HepG2 (cell line): Measurements from ENCODE around the gene MTHFD1. TPM values are rescaled to one million over a fixed set of nuclear protein-coding genes. Genes with fewer than 3 reads are reported as not detected.

Experiments
- ADNP ChIP-seq: sonication (generic); formaldehyde crosslinking; IDR thresholded peaks from 2 replicates; pipeline ENCODE4 v1.4.0; 2020; ENCODE audit warnings: missing genetic modification reagents
- ARNT2 ChIP-seq: sonication (generic); formaldehyde crosslinking; IDR thresholded peaks from 2 replicates; pipeline ENCODE4 v1.8.0; 2022; ENCODE audit warnings: mild to moderate bottlenecking, low read depth, missing genetic modification reagents, moderate library complexity
- ATAD3A ChIP-seq: sonication (generic); formaldehyde crosslinking; IDR thresholded peaks from 2 replicates; pipeline ENCODE4 v1.4.0; 2020; ENCODE audit warnings: missing genetic modification reagents
- ATF2 ChIP-seq: sonication (generic); formaldehyde crosslinking; IDR thresholded peaks from 2 replicates; pipeline ENCODE4 v1.4.0; 2020; ENCODE audit warnings: missing genetic modification reagents
- CTCF ChIP-seq: sonication (generic); formaldehyde crosslinking; IDR thresholded peaks from 2 replicates; pipeline ENCODE4 v1.5.0; 2020; ENCODE audit warnings: mild to moderate bottlenecking, missing genetic modification reagents, moderate library complexity
- FOXA3 ChIP-seq: IDR thresholded peaks from 2 replicates; pipeline ENCODE4 v1.6.1; 2016; ENCODE audit warnings: missing genetic modification reagents, missing compliant biosample characterization
- HDAC1 ChIP-seq: sonication (generic); formaldehyde crosslinking; IDR thresholded peaks from 2 replicates; pipeline ENCODE4 v1.5.1; 2020; ENCODE audit warnings: mild to moderate bottlenecking, missing genetic modification reagents
- HNRNPH1 ChIP-seq: fragments of 200-400 bp; formaldehyde crosslinking; optimal IDR thresholded peaks from 2 replicates; pipeline ENCODE3; 2017; ENCODE audit warnings: mild to moderate bottlenecking, low read depth, low read length
- KLF15 ChIP-seq: sonication (generic); formaldehyde crosslinking; IDR thresholded peaks from 2 replicates; pipeline ENCODE4 v1.8.1; 2023; ENCODE audit warnings: borderline replicate concordance, mild to moderate bottlenecking, inconsistent platforms, missing genetic modification reagents, mixed read lengths
- LCORL ChIP-seq, 2 experiments: fragments of 450-650 bp in 1 of 2; sonication (generic) in 1 of 2; formaldehyde crosslinking in 1 of 2; IDR thresholded peaks; 2 replicates each; pipeline versions ENCODE4 v1.5.0 to v1.6.1; 2017 to 2020; ENCODE audit warnings: antibody characterized with exemption in 1 of 2, missing genetic modification reagents in 1 of 2
- MIXL1 ChIP-seq: IDR thresholded peaks from 2 replicates; pipeline ENCODE4 v1.6.1; 2016
- NR2F1 ChIP-seq, 2 experiments: fragments of 450-650 bp in 1 of 2; formaldehyde crosslinking in 1 of 2; IDR thresholded peaks; 2 replicates each; pipeline versions ENCODE4 v1.5.0 to v1.6.1; 2016 to 2020; ENCODE audit warnings: mild to moderate bottlenecking in 1 of 2, missing compliant biosample characterization in 1 of 2, missing genetic modification reagents in 1 of 2, moderate library complexity in 1 of 2
- POLR2A ChIP-seq, 2 experiments: IDR thresholded peaks; 2 replicates each; pipeline ENCODE4 v1.6.1; 2011; ENCODE audit warnings: low read depth in 2 of 2, low read length in 2 of 2, mild to moderate bottlenecking in 1 of 2, moderate library complexity in 1 of 2; ENCODE audit not compliant: insufficient read depth in 1 of 2
- RAD21 ChIP-seq: fragments of 450-650 bp; formaldehyde crosslinking; IDR thresholded peaks from 2 replicates; pipeline ENCODE4 v1.5.0; 2020; ENCODE audit warnings: mild to moderate bottlenecking
- RBM39 ChIP-seq: fragments of 200-400 bp; formaldehyde crosslinking; IDR thresholded peaks from one replicate; pipeline ENCODE4 v1.6.1; 2018; ENCODE audit warnings: antibody characterized with exemption, mild to moderate bottlenecking, low read depth, low read length; ENCODE audit not compliant: poor library complexity, severe bottlenecking
- SAP130 ChIP-seq: IDR thresholded peaks from 2 replicates; pipeline ENCODE4 v1.6.1; 2016; ENCODE audit warnings: low read depth
- SP140L ChIP-seq: sonication (generic); formaldehyde crosslinking; IDR thresholded peaks from 2 replicates; pipeline ENCODE4 v1.4.0; 2020; ENCODE audit warnings: missing genetic modification reagents, borderline replicate concordance
- SRSF4 ChIP-seq: fragments of 200-400 bp; formaldehyde crosslinking; IDR thresholded peaks from one replicate; pipeline ENCODE4 v1.6.1; 2018; ENCODE audit warnings: mild to moderate bottlenecking, low read depth, low read length, moderate library complexity; ENCODE audit not compliant: poor library complexity, severe bottlenecking
- TRIM22 ChIP-seq: fragments of 450-650 bp; IDR thresholded peaks from 2 replicates; pipeline ENCODE4 v1.6.1; 2017
- ZBTB3 ChIP-seq: sonication (generic); formaldehyde crosslinking; IDR thresholded peaks from 2 replicates; pipeline ENCODE4 v1.4.0; 2020; ENCODE audit warnings: low read depth, mild to moderate bottlenecking, moderate library complexity, missing genetic modification reagents, borderline replicate concordance
- ZNF17 ChIP-seq: sonication (generic); formaldehyde crosslinking; IDR thresholded peaks from 2 replicates; pipeline ENCODE4 v1.5.0; 2020; ENCODE audit warnings: mild to moderate bottlenecking, missing genetic modification reagents
- ZNF225 ChIP-seq: sonication (generic); formaldehyde crosslinking; IDR thresholded peaks from 2 replicates; pipeline ENCODE4 v1.4.0; 2020; ENCODE audit warnings: mild to moderate bottlenecking, missing genetic modification reagents
- ZNF546 ChIP-seq: sonication (generic); formaldehyde crosslinking; conservative IDR thresholded peaks from 2 replicates; pipeline ENCODE4 v1.8.1; 2023; ENCODE audit warnings: mild to moderate bottlenecking, missing genetic modification reagents
- ZNF597 ChIP-seq: sonication (generic); formaldehyde crosslinking; IDR thresholded peaks from 2 replicates; pipeline ENCODE4 v1.5.0; 2020; ENCODE audit warnings: missing genetic modification reagents
- ZNF598 ChIP-seq: sonication (generic); formaldehyde crosslinking; IDR thresholded peaks from 2 replicates; pipeline ENCODE4 v1.5.1; 2020; ENCODE audit warnings: mild to moderate bottlenecking, missing genetic modification reagents, borderline replicate concordance
- polyA plus RNA-seq, 8 experiments: library from polyadenylated mRNA; depleted of rRNA in 3 of 8; stranded (reverse) in 7 of 8; unstranded in 1 of 8; fragments of >200 nt; fragmentation: Illumina TruSeq in 4 of 8; extraction: Trizol in 4 of 8; gene quantifications; 2 replicates each; pipeline versions ENCODE4 v1.2.1 to v1.2.3, GENCODE V29; 2011 to 2016; ENCODE audit warnings: low read depth in 4 of 8, missing spikeins in 1 of 8, mixed read lengths in 1 of 8; ENCODE audit not compliant: insufficient read depth in 1 of 8
- total RNA-seq, 5 experiments: library from RNA; depleted of rRNA; stranded (reverse); fragments of >200 nt; fragmentation: Illumina TruSeq; extraction: Trizol; gene quantifications; 2 replicates each; pipeline ENCODE4 v1.2.3, GENCODE V29; 2016; ENCODE audit warnings: low read depth in 1 of 5

MTHFD1 gene
- total and polyA plus RNA-seq, 2 of the 13 experiments (the other 11 are each of a cell fraction or from before 2014, with no cell fraction given): 31.0 to 106 TPM

GRCh38 chr14:64387782-64388532, at the start of gene MTHFD1 (continued):
- TF ChIP-seq ATF2 (CRISPR knock-in tag) (peak; percentile 71; the same call in 1 of the 2 replicates), POLR2A (IDR thresholded peaks at IDR 0.05; ENCODE audit: insufficient read depth in 1 of 2, low read depth in 2 of 2, low read length in 2 of 2) (peak; percentile 59 to 84), LCORL (IDR thresholded peaks at IDR 0.05) (no peak), LCORL (CRISPR knock-in tag; IDR thresholded peaks at IDR 0.05) (0 out of 2 replicates have a peak, but pooled peaks have one; percentile 51), CTCF (CRISPR knock-in tag) (no peak), ZNF225 (CRISPR knock-in tag) (peak; percentile 26; the same call in 1 of the 2 replicates), HNRNPH1 (no peak), FOXA3 (CRISPR knock-in tag) (no peak), KLF15 (CRISPR knock-in tag) (peak; percentile 95; the same call in 1 of the 2 replicates), ADNP (CRISPR knock-in tag) (no peak), RBM39 (no peak), ARNT2 (CRISPR knock-in tag) (peak; percentile 72), NR2F1 (CRISPR knock-in tag; IDR thresholded peaks at IDR 0.05) (no peak), SRSF4 (no peak), ZNF17 (no peak), SP140L (CRISPR knock-in tag) (no peak), ZNF546 (CRISPR knock-in tag) (0 out of 2 replicates have a peak, but pooled peaks have one; percentile 88), ZNF598 (CRISPR knock-in tag) (peak; percentile 87; the same call in 1 of the 2 replicates), TRIM22 (no peak), MIXL1 (CRISPR knock-in tag) (no peak), ZBTB3 (CRISPR knock-in tag) (0 out of 2 replicates have a peak, but pooled peaks have one; percentile 60), ATAD3A (CRISPR knock-in tag) (no peak), HDAC1 (peak; percentile 67), SAP130 (CRISPR knock-in tag) (peak; percentile 92), RAD21 (0 out of 2 replicates have a peak, but pooled peaks have one; percentile 15), ZNF597 (CRISPR knock-in tag) (no peak)
